ENCODE results near the gene RUBCN.
"Not testable (repeated sequence)": the region's sequence is repeated elsewhere in the genome, so short reads cannot be mapped to it uniquely, and the experiment has no call there.

DNA sequence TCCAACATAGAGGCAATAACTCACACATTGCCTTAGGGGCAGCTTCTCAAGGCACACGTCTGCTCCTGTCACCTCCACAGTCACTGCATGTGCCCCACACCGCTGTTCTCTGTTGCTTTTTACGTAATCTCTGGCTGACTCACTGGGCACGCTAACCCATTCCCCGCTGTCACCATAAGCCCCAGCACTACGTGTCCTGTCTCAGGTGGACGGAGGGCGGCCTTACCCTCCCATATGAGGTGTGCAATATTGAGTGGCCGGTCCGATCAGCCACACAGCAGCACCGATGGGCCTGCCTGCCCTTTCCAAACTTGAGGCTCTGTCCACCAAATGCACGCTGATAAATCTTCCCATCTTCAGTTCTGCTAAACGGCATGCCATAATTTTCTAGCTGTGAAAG, 115.2 kb downstream of the RUBCN start:
- TF ChIP-seq, protein P1, sequence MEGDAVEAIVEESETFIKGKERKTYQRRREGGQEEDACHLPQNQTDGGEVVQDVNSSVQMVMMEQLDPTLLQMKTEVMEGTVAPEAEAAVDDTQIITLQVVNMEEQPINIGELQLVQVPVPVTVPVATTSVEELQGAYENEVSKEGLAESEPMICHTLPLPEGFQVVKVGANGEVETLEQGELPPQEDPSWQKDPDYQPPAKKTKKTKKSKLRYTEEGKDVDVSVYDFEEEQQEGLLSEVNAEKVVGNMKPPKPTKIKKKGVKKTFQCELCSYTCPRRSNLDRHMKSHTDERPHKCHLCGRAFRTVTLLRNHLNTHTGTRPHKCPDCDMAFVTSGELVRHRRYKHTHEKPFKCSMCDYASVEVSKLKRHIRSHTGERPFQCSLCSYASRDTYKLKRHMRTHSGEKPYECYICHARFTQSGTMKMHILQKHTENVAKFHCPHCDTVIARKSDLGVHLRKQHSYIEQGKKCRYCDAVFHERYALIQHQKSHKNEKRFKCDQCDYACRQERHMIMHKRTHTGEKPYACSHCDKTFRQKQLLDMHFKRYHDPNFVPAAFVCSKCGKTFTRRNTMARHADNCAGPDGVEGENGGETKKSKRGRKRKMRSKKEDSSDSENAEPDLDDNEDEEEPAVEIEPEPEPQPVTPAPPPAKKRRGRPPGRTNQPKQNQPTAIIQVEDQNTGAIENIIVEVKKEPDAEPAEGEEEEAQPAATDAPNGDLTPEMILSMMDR (IDR thresholded peaks at IDR 0.05): not testable (repeated sequence)
- not testable (repeated sequence) for TF ChIP-seq EP300, POLR2A (IDR thresholded peaks at IDR 0.05)

Measured in tibial nerve (tissue), 4 donors.